ENCODE results near the gene CHKB. TPM values are rescaled to one million over a fixed set of nuclear protein-coding genes. Genes with fewer than 3 reads are reported as not detected.

The CHKB gene
- total RNA-seq, 1 experiment from 2014 or later = 55.1 TPM

- H4K20me1 ChIP-seq (ENCODE audit: insufficient read depth) = no peaks in the 10 kb centered on the region
- H3K9me3 ChIP-seq (ENCODE audit: control insufficient read depth in 1 of 2, insufficient read depth in 1 of 2, low read depth in 1 of 2, low read length in 2 of 2) = no peaks in the 10 kb centered on the region
- no peaks in the 10 kb centered on the region for H3K27me3 ChIP-seq (ENCODE audit: insufficient read depth, low read length)
- no peaks in the 10 kb centered on the region; a peak in 2 of 4 replicates for H3K36me3 ChIP-seq (ENCODE audit: control insufficient read depth in 1 of 2, insufficient read depth in 2 of 2, low read length in 2 of 2)
- POLR2A ChIA-PET = no interaction called here
- RAD21 ChIA-PET (ENCODE audit: low non-redundant PET in 1 of 2, low total read pairs in 2 of 2, uncharacterized antibody in 2 of 2, unreplicated experiment in 2 of 2) = no interaction called here
- no TSS peak for BruUV-seq (replicated peaks)
- peaks cover 5 to 14% of the 10 kb centered on the region in 2 experiments for H3K4me1 ChIP-seq (ENCODE audit: control insufficient read depth in 1 of 2, insufficient read depth in 2 of 2, low read length in 2 of 2)
- no peak overlapping the region for H3K27ac ChIP-seq (ENCODE audit: low read depth, low read length)
- no peaks in the 10 kb centered on the region for H3K9me2 ChIP-seq (ENCODE audit: insufficient read depth)
- H3K4me3 ChIP-seq (replicated peaks in 1 of 2; ENCODE audit: low read depth in 1 of 2, low read length in 2 of 2) = no peak overlapping the region
- TF ChIP-seq MAX (IDR thresholded peaks at IDR 0.05) = no peak
- TF ChIP-seq ATF3 (IDR thresholded peaks at IDR 0.05) = no peak
- no peak for TF ChIP-seq ZNF274 (IDR thresholded peaks at IDR 0.05; ENCODE audit: low read depth, low read length)
- TF ChIP-seq FOSL1 (IDR thresholded peaks at IDR 0.05; ENCODE audit: low read depth) = no peak
- no peak for TF ChIP-seq CBX3 (IDR thresholded peaks at IDR 0.05; ENCODE audit: low read depth)
- no peak for TF ChIP-seq SIN3A (IDR thresholded peaks at IDR 0.05; ENCODE audit: low read depth)
- TF ChIP-seq EZH2phosphoT487 (IDR thresholded peaks at IDR 0.05; ENCODE audit: borderline replicate concordance) = no peak
- no peak for TF ChIP-seq SP1 (IDR thresholded peaks at IDR 0.05; ENCODE audit: low read depth)
- TF ChIP-seq RAD21 (IDR thresholded peaks at IDR 0.05; ENCODE audit: low read depth) = no peak
- TF ChIP-seq YY1 (IDR thresholded peaks at IDR 0.05; ENCODE audit: extremely low read depth, insufficient replicate concordance, low read depth, low read length) = no peak
- TF ChIP-seq SRF (IDR thresholded peaks at IDR 0.05; ENCODE audit: low read depth) = no peak
- no peak for TF ChIP-seq TCF7L2 (IDR thresholded peaks at IDR 0.05; ENCODE audit: borderline replicate concordance, extremely low read depth, insufficient read depth, insufficient read length)
- TF ChIP-seq EGR1 (IDR thresholded peaks at IDR 0.05; ENCODE audit: low read depth) = no peak
- no peak for ATAC-seq
- no peak for DNase-seq (ENCODE audit: low read depth, low spot score)
- no peak overlapping the region for H3K4me2 ChIP-seq (ENCODE audit: low read length)
- peaks cover 10% of the 10 kb centered on the region; the same call in 1 of the 2 replicates for H3K79me2 ChIP-seq (ENCODE audit: insufficient read depth, low read length)
- CTCF ChIA-PET = no interaction called here
- intact Hi-C loops (cut with micrococcal nuclease) = no loop called here
- H2AFZ ChIP-seq (ENCODE audit: low read depth, low read length, poor library complexity, severe bottlenecking) = no peak overlapping the region
- H3K9ac ChIP-seq (ENCODE audit: low read length) = no peak overlapping the region
These were observed 5.0 kb downstream of the CHKB start for GRCh38 chr22:50577697-50577986.
